Ovary (tissue), 9 donors: ENCODE data around the gene ADNP2. TPM values are rescaled to one million over a fixed set of nuclear protein-coding genes. Genes with fewer than 3 reads are reported as not detected.

Source experiments
- DNase-seq, 5 donors: peaks; one replicate each; pipeline ENCODE4 v3.0.0-alpha.2; 2019 to 2020
- H3K27ac ChIP-seq, 2 donors: fragments of 200-600 bp; one replicate each; pipeline versions ENCODE4 v1.5.1 to v1.8.0; 2019 to 2022
- H3K27me3 ChIP-seq: fragments of 200-600 bp; one replicate; pipeline ENCODE4 v1.8.0; 2022
- H3K36me3 ChIP-seq: fragments of 200-600 bp; sonication (generic); one replicate; pipeline ENCODE4 v1.5.1; 2019
- H3K4me1 ChIP-seq: one replicate; pipeline ENCODE4 v1.8.1; 2013; ENCODE audit warnings: mild to moderate bottlenecking, moderate library complexity; ENCODE audit not compliant: insufficient read depth
- H3K4me3 ChIP-seq: fragments of 200-600 bp; sonication (generic); one replicate; pipeline ENCODE4 v1.5.1; 2017
- H3K9me3 ChIP-seq, 2 donors: fragments of 200-600 bp in 1 of 2; sonication (generic) in 1 of 2; one replicate each; pipeline versions ENCODE4 v1.5.1 to v1.8.1; 2013 to 2019; ENCODE audit warnings: mild to moderate bottlenecking in 1 of 2, moderate library complexity in 1 of 2
- CTCF ChIP-seq, 3 donors: fragments of 450-650 bp in 2 of 3; fragments of 200-600 bp in 1 of 3; IDR thresholded peaks; one replicate each; pipeline versions ENCODE4 v1.5.1 to v1.8.0; 2016 to 2022; ENCODE audit warnings: antibody characterized with exemption in 3 of 3, mild to moderate bottlenecking in 1 of 3
- EP300 ChIP-seq: sonication (generic); formaldehyde crosslinking; IDR thresholded peaks from one replicate; pipeline ENCODE4 v1.6.1; 2017; ENCODE audit warnings: antibody characterized with exemption
- POLR2A ChIP-seq: fragments of 450-650 bp; IDR thresholded peaks from one replicate; pipeline ENCODE4 v1.6.1; 2017; ENCODE audit warnings: antibody characterized with exemption, mild to moderate bottlenecking, moderate library complexity
- WGBS, 3 donors: extraction: QIAGEN DNeasy Blood & Tissue Kit in 1 of 3; methylation state at CpG; one replicate each; pipeline versions ENCODE4 v1.1.5 to v1.1.7; 2013 to 2017; 5-methylcytosine and 5-hydroxymethylcytosine counted together
- intact Hi-C, 4 donors: fragments of 100-400 bp; cut with DNase I; formaldehyde crosslinking; loops; one replicate each; pipeline versions ENCODE4 v1.11.0 to v1.15.1; 2022 to 2023
- polyA plus RNA-seq, 2 donors: library from polyadenylated mRNA; stranded (reverse); fragments of 200-250 nt in 1 of 2; fragments of 350-450 nt in 1 of 2; fragmentation: Illumina TruSeq in 1 of 2; extraction: RNeasy Lipid Tissue Mini Kit (QIAGEN cat#74804) in 1 of 2; gene quantifications; one replicate each; pipeline ENCODE4 v1.2.3, GENCODE V29; 2013 to 2014
- total RNA-seq, 7 donors: library from RNA; depleted of rRNA in 2 of 7; stranded (reverse); fragments of >200 nt in 2 of 7; fragmentation: NEBNext Ultra II Directional in 3 of 7; extraction: Animal tissue kit (Norgen Biotek cat#: 25700) in 3 of 7; gene quantifications; one replicate each; pipeline versions ENCODE4 v1.1.0 to v1.2.4, GENCODE V29; 2016 to 2023
- donor health status: DM: no; HTN: no; CAD: no; lungs with moderate emphysema.
- donor health status: DM: no; HTN: no; CAD: no.
- donor health status: Bipolar disorder and iron deficiency.
- donor health status: DM: yes; HTN: yes; CAD: no.
- donor health status: DM: no; HTN: no; CAD: no.
- donor health status: DM: yes; HTN: yes; CAD: no.

Gene ADNP2
- total and polyA plus RNA-seq, 9 donors = 6.7 to 24.6 (median 16.7) TPM

- intact Hi-C loops = no loop called here
- Histone ChIP-seq H3K4me1 (no peaks in the 10 kb centered on the region), H3K27ac (no peak overlapping the region), H3K4me3 (no peak overlapping the region), H3K27me3 (no peaks in the 10 kb centered on the region), H3K36me3 (no peaks in the 10 kb centered on the region), H3K9me3 (no peaks in the 10 kb centered on the region)
- WGBS, 3 donors = 88 to 98% (median 98%) methylated on average over 1 of the region's 1 CpG
- DNase-seq = no peak
- TF ChIP-seq EP300 = no peak
- TF ChIP-seq POLR2A = no peak
- no peak for TF ChIP-seq CTCF (IDR thresholded peaks at IDR 0.05)
Measured at GRCh38 chr18:80135136-80135535, 26.1 kb downstream of the ADNP2 start.

- Histone ChIP-seq H3K4me1 (no peaks in the 10 kb centered on the region), H3K9me3 (no peaks in the 10 kb centered on the region), H3K27ac (no peak overlapping the region), H3K27me3 (no peaks in the 10 kb centered on the region), H3K4me3 (no peak overlapping the region), H3K36me3 (no peaks in the 10 kb centered on the region)
- intact Hi-C loops = no loop called here
- TF ChIP-seq POLR2A (no peak), CTCF (IDR thresholded peaks at IDR 0.05) (no peak), EP300 (no peak)
- no peak for DNase-seq
- 61 to 79% (median 67%) methylated on average over 6 to 8 of the region's 8 CpGs for WGBS, 3 donors
Measured at GRCh38 chr18:80136679-80137078, 27.6 kb downstream of the ADNP2 start.

- intact Hi-C loops = no loop called here
- WGBS, 3 donors = 86 to 98% (median 95%) methylated on average over 14 of the region's 14 CpGs
- Histone ChIP-seq H3K9me3 (no peaks in the 10 kb centered on the region), H3K27ac (no peak overlapping the region), H3K36me3 (no peaks in the 10 kb centered on the region), H3K27me3 (no peaks in the 10 kb centered on the region), H3K4me1 (no peaks in the 10 kb centered on the region), H3K4me3 (no peak overlapping the region)
- no peak for DNase-seq
- TF ChIP-seq CTCF (IDR thresholded peaks at IDR 0.05) = no peak
Measured at GRCh38 chr18:80137137-80137536, 28.1 kb downstream of the ADNP2 start.

- Histone ChIP-seq H3K27me3 (no peaks in the 10 kb centered on the region), H3K9me3 (no peaks in the 10 kb centered on the region), H3K4me1 (no peaks in the 10 kb centered on the region), H3K36me3 (no peaks in the 10 kb centered on the region), H3K27ac (no peak overlapping the region), H3K4me3 (no peak overlapping the region)
- intact Hi-C loops = no loop called here
- DNase-seq = no peak
- TF ChIP-seq CTCF (IDR thresholded peaks at IDR 0.05) (no peak), EP300 (no peak), POLR2A (no peak)
- WGBS, 3 donors = 84 to 88% (median 85%) methylated on average over 12 of the region's 12 CpGs
Measured at GRCh38 chr18:80137976-80138375, 28.9 kb downstream of the ADNP2 start.

- Histone ChIP-seq H3K36me3 (no peaks in the 10 kb centered on the region), H3K4me1 (no peaks in the 10 kb centered on the region), H3K4me3 (no peak overlapping the region), H3K27ac (no peak overlapping the region), H3K9me3 (no peaks in the 10 kb centered on the region), H3K27me3 (no peaks in the 10 kb centered on the region)
- WGBS, 3 donors = 91 to 94% (median 92%) methylated on average over 5 of the region's 5 CpGs
- TF ChIP-seq EP300 = no peak
- no peak for TF ChIP-seq CTCF (IDR thresholded peaks at IDR 0.05)
- TF ChIP-seq POLR2A = no peak
- DNase-seq = no peak
- intact Hi-C loops = no loop called here
Measured at GRCh38 chr18:80140455-80140985, 31.5 kb downstream of the ADNP2 start.
